HG03064 (cell line): ENCODE measurements around the gene RECK.
"Not testable (repeated sequence)": the region's sequence is repeated elsewhere in the genome, so short reads cannot be mapped to it uniquely, and the experiment has no call there.

Experiments used
- ATAC-seq: cut with Tn5 transposase; IDR thresholded peaks from one replicate; pipeline ENCODE4 v1.9.1; 2021; ENCODE audit warnings: low read depth; ENCODE audit not compliant: unreplicated experiment

RECK gene

GRCh38 chr9:36102742-36103495 lies 66.2 kb downstream of the RECK start:
- ATAC-seq = no peak

GRCh38 chr9:36109071-36109470 lies 72.4 kb downstream of the RECK start:
- no peak for ATAC-seq

GRCh38 chr9:36110434-36110833 lies 73.7 kb downstream of the RECK start:
- ATAC-seq = no peak

- ATAC-seq = no peak
These were observed 75.8 kb downstream of the RECK start for GRCh38 chr9:36112516-36112915.

- no peak for ATAC-seq
These were observed 77.3 kb downstream of the RECK start for GRCh38 chr9:36113999-36114398.

GRCh38 chr9:36116593-36116992 lies 79.9 kb downstream of the RECK start:
- no peak for ATAC-seq

- no peak for ATAC-seq
These were observed 81.5 kb downstream of the RECK start for GRCh38 chr9:36118201-36118600.

GRCh38 chr9:36118706-36119105 lies 82.0 kb downstream of the RECK start:
- ATAC-seq = no peak

GRCh38 chr9:36119476-36119875 lies 82.8 kb downstream of the RECK start:
- ATAC-seq = no peak

- ATAC-seq = no peak
These were observed 84.0 kb downstream of the RECK start for GRCh38 chr9:36120705-36121104.

- ATAC-seq = no peak
These were observed 85.3 kb downstream of the RECK start for GRCh38 chr9:36121971-36122370.

GRCh38 chr9:36123515-36123914 lies 86.8 kb downstream of the RECK start:
- no peak for ATAC-seq

GRCh38 chr9:36125062-36125855 lies 88.5 kb downstream of the RECK start:
- ATAC-seq = no peak

GRCh38 chr9:36126016-36126730 lies 89.5 kb downstream of the RECK start:
- no peak for ATAC-seq

- no peak for ATAC-seq
These were observed 91.0 kb downstream of the RECK start for GRCh38 chr9:36127652-36128244.

- ATAC-seq = no peak
These were observed 91.6 kb downstream of the RECK start for GRCh38 chr9:36128349-36128748.

GRCh38 chr9:36129139-36129538 lies 92.4 kb downstream of the RECK start:
- ATAC-seq = no peak

GRCh38 chr9:36131666-36132065 lies 95.0 kb downstream of the RECK start:
- ATAC-seq = not testable (repeated sequence)

GRCh38 chr9:36132086-36132485 lies 95.4 kb downstream of the RECK start:
- ATAC-seq = no peak

GRCh38 chr9:36134761-36135505 lies 98.2 kb downstream of the RECK start:
- no peak for ATAC-seq
